Mononuclear cell (primary cell): ENCODE data around the gene TAGAP. TPM values are rescaled to one million over a fixed set of nuclear protein-coding genes. Genes with fewer than 3 reads are reported as not detected.

ENCODE experiments used
- H3K27me3 ChIP-seq: 2 replicates; pipeline ENCODE4 v1.6.0; 2011; ENCODE audit warnings: low read length, control low read depth; ENCODE audit not compliant: insufficient read depth
- H3K4me1 ChIP-seq: 2 replicates; pipeline ENCODE4 v1.5.1; 2011; ENCODE audit warnings: mild to moderate bottlenecking, low read length, control low read depth; ENCODE audit not compliant: insufficient read depth
- H3K4me3 ChIP-seq: 2 replicates; pipeline ENCODE4 v1.5.1; 2011; ENCODE audit warnings: mild to moderate bottlenecking, low read length, moderate library complexity
- H3K9me3 ChIP-seq: 2 replicates; pipeline ENCODE4 v1.5.1; 2011; ENCODE audit warnings: low read depth, mild to moderate bottlenecking, control low read depth, low read length
- total RNA-seq: library from RNA; depleted of rRNA; stranded (reverse); fragments of >200 nt; gene quantifications from one replicate; pipeline ENCODE4 v1.2.3, GENCODE V29; 2012

Gene TAGAP
- 320 TPM for total RNA-seq

- H3K4me1 ChIP-seq: peaks cover 41% of the 10 kb centered on the region
- H3K9me3 ChIP-seq: no peaks in the 10 kb centered on the region
- H3K27me3 ChIP-seq: no peaks in the 10 kb centered on the region
- H3K4me3 ChIP-seq: peak within 1 kb of the TSS; percentile 93
These were observed at the start of gene TAGAP for GRCh38 chr6:159044899-159045727. Gene TAGAP (minus strand): TSS chr6:159044991. CDS start chr6:159044146, 845 bp downstream.

- Histone ChIP-seq H3K4me3 (no peak overlapping the region), H3K9me3 (no peaks in the 10 kb centered on the region), H3K27me3 (no peaks in the 10 kb centered on the region), H3K4me1 (peaks cover 66% of the 10 kb centered on the region)
These were observed 49.0 kb upstream of the TAGAP start for GRCh38 chr6:159093609-159094443.

- H3K9me3 ChIP-seq: no peaks in the 10 kb centered on the region
- no peak overlapping the region for H3K4me3 ChIP-seq
- H3K27me3 ChIP-seq: no peaks in the 10 kb centered on the region
- H3K4me1 ChIP-seq: peaks cover 54% of the 10 kb centered on the region
These were observed 47.8 kb upstream of the TAGAP start for GRCh38 chr6:159092631-159093030.

- H3K4me1 ChIP-seq: peaks cover 48% of the 10 kb centered on the region
- no peaks in the 10 kb centered on the region for H3K9me3 ChIP-seq
- H3K4me3 ChIP-seq: no peak overlapping the region
- H3K27me3 ChIP-seq: no peaks in the 10 kb centered on the region
These were observed 46.0 kb upstream of the TAGAP start for GRCh38 chr6:159090530-159091480.

GRCh38 chr6:159089909-159090308 is 45.1 kb upstream of the TAGAP start:
- H3K4me3 ChIP-seq: no peak overlapping the region
- H3K27me3 ChIP-seq: no peaks in the 10 kb centered on the region
- H3K4me1 ChIP-seq: peaks cover 45% of the 10 kb centered on the region
- no peaks in the 10 kb centered on the region for H3K9me3 ChIP-seq

- Histone ChIP-seq H3K4me1 (peaks cover 41% of the 10 kb centered on the region), H3K27me3 (no peaks in the 10 kb centered on the region), H3K9me3 (no peaks in the 10 kb centered on the region), H3K4me3 (no peak overlapping the region)
These were observed 44.7 kb upstream of the TAGAP start for GRCh38 chr6:159089443-159089842.

GRCh38 chr6:159086033-159086618 is 41.3 kb upstream of the TAGAP start:
- Histone ChIP-seq H3K4me1 (peaks cover 33% of the 10 kb centered on the region), H3K27me3 (no peaks in the 10 kb centered on the region), H3K9me3 (no peaks in the 10 kb centered on the region), H3K4me3 (no peak overlapping the region)

- Histone ChIP-seq H3K9me3 (no peaks in the 10 kb centered on the region), H3K4me1 (peaks cover 34% of the 10 kb centered on the region), H3K4me3 (no peak overlapping the region), H3K27me3 (no peaks in the 10 kb centered on the region)
These were observed 40.7 kb upstream of the TAGAP start for GRCh38 chr6:159085396-159085895.

GRCh38 chr6:159084493-159085091 is 39.8 kb upstream of the TAGAP start:
- Histone ChIP-seq H3K4me3 (no peak overlapping the region), H3K27me3 (no peaks in the 10 kb centered on the region), H3K4me1 (peaks cover 42% of the 10 kb centered on the region), H3K9me3 (no peaks in the 10 kb centered on the region)

- Histone ChIP-seq H3K27me3 (no peaks in the 10 kb centered on the region), H3K9me3 (no peaks in the 10 kb centered on the region), H3K4me3 (no peak overlapping the region), H3K4me1 (peaks cover 51% of the 10 kb centered on the region)
These were observed 38.4 kb upstream of the TAGAP start for GRCh38 chr6:159083146-159083545.

- Histone ChIP-seq H3K4me3 (no peak overlapping the region), H3K27me3 (no peaks in the 10 kb centered on the region)
These were observed 37.4 kb upstream of the TAGAP start for GRCh38 chr6:159082039-159082815.

GRCh38 chr6:159080217-159080976 is 35.6 kb upstream of the TAGAP start:
- H3K4me3 ChIP-seq: no peak overlapping the region
- H3K27me3 ChIP-seq: no peaks in the 10 kb centered on the region
- H3K9me3 ChIP-seq: no peaks in the 10 kb centered on the region
- peaks cover 50% of the 10 kb centered on the region for H3K4me1 ChIP-seq

More at GRCh38 chr6:159082039-159082815, 37.4 kb upstream of the TAGAP start:
- Histone ChIP-seq H3K4me1 (peaks cover 51% of the 10 kb centered on the region), H3K9me3 (no peaks in the 10 kb centered on the region)

GRCh38 chr6:159079367-159079766 is 34.6 kb upstream of the TAGAP start:
- Histone ChIP-seq H3K27me3 (no peaks in the 10 kb centered on the region), H3K9me3 (no peaks in the 10 kb centered on the region), H3K4me1 (peaks cover 54% of the 10 kb centered on the region), H3K4me3 (no peak overlapping the region)
